Type B pancreatic cell (in vitro differentiated cells): Measurements from ENCODE around the gene NDUFA9. TPM values are rescaled to one million over a fixed set of nuclear protein-coding genes. Genes with fewer than 3 reads are reported as not detected.

Experiments
- DNase-seq: peaks from one replicate; pipeline ENCODE4 v3.0.0; 2021; ENCODE audit warnings: mixed read lengths; ENCODE audit not compliant: unreplicated experiment; ENCODE audit errors: extremely low spot score
- H3K27ac Mint-ChIP-seq: 2 replicates; pipeline ENCODE4 v1.8.0; 2021; ENCODE audit warnings: mild to moderate bottlenecking, mixed read lengths
- H3K27me3 Mint-ChIP-seq: 2 replicates; pipeline ENCODE4 v1.8.0; 2021; ENCODE audit warnings: mixed read lengths
- H3K36me3 Mint-ChIP-seq: 2 replicates; pipeline ENCODE4 v1.8.0; 2021; ENCODE audit warnings: mixed read lengths
- H3K4me1 Mint-ChIP-seq: one replicate; pipeline ENCODE4 v1.8.0; 2021; ENCODE audit warnings: mixed read lengths; ENCODE audit not compliant: unreplicated experiment
- H3K4me3 Mint-ChIP-seq: 2 replicates; pipeline ENCODE4 v1.8.0; 2021; ENCODE audit warnings: mild to moderate bottlenecking, mixed read lengths
- H3K9me3 Mint-ChIP-seq: 2 replicates; pipeline ENCODE4 v1.8.0; 2021; ENCODE audit warnings: mixed read lengths
- total RNA-seq: library from RNA; stranded (reverse); gene quantifications from 2 replicates; pipeline ENCODE4 v1.2.1, GENCODE V29; 2021; ENCODE audit warnings: low replicate concordance
- TF ChIP-seq, protein P1 (sequence below): fragments of 200-600 bp; sonication (generic); conservative IDR thresholded peaks from 2 replicates; pipeline ENCODE4 v1.5.0; 2021; ENCODE audit warnings: antibody characterized with exemption, mild to moderate bottlenecking

The NDUFA9 gene
- total RNA-seq, 1 donor from 2014 or later: 90.5 TPM

GRCh38 chr12:4653691-4654090 is 4.8 kb downstream of the NDUFA9 start:
- Mint-ChIP-seq H3K36me3 (peaks cover 20% of the 10 kb centered on the region), H3K4me3 (no peak overlapping the region), H3K27me3 (no peaks in the 10 kb centered on the region), H3K4me1 (no peaks in the 10 kb centered on the region), H3K27ac (no peak overlapping the region), H3K9me3 (no peaks in the 10 kb centered on the region)
- TF ChIP-seq, protein P1, sequence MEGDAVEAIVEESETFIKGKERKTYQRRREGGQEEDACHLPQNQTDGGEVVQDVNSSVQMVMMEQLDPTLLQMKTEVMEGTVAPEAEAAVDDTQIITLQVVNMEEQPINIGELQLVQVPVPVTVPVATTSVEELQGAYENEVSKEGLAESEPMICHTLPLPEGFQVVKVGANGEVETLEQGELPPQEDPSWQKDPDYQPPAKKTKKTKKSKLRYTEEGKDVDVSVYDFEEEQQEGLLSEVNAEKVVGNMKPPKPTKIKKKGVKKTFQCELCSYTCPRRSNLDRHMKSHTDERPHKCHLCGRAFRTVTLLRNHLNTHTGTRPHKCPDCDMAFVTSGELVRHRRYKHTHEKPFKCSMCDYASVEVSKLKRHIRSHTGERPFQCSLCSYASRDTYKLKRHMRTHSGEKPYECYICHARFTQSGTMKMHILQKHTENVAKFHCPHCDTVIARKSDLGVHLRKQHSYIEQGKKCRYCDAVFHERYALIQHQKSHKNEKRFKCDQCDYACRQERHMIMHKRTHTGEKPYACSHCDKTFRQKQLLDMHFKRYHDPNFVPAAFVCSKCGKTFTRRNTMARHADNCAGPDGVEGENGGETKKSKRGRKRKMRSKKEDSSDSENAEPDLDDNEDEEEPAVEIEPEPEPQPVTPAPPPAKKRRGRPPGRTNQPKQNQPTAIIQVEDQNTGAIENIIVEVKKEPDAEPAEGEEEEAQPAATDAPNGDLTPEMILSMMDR: no peak
- no peak for DNase-seq

GRCh38 chr12:4663971-4664505 is 15.1 kb downstream of the NDUFA9 start:
- DNase-seq: no peak
- TF ChIP-seq, protein P1: no peak
- Mint-ChIP-seq H3K27me3 (no peaks in the 10 kb centered on the region), H3K4me1 (no peaks in the 10 kb centered on the region), H3K9me3 (no peaks in the 10 kb centered on the region), H3K36me3 (peaks cover 48% of the 10 kb centered on the region), H3K27ac (no peak overlapping the region), H3K4me3 (no peak overlapping the region)

GRCh38 chr12:4665236-4665635 is 16.3 kb downstream of the NDUFA9 start:
- H3K27me3 Mint-ChIP-seq: no peaks in the 10 kb centered on the region
- H3K4me1 Mint-ChIP-seq: no peaks in the 10 kb centered on the region
- peaks cover 59% of the 10 kb centered on the region for H3K36me3 Mint-ChIP-seq
- TF ChIP-seq, protein P1: no peak
- no peaks in the 10 kb centered on the region for H3K9me3 Mint-ChIP-seq
- H3K27ac Mint-ChIP-seq: no peak overlapping the region
- DNase-seq: no peak
- H3K4me3 Mint-ChIP-seq: no peak overlapping the region

GRCh38 chr12:4679711-4680110 is 30.8 kb downstream of the NDUFA9 start:
- H3K27me3 Mint-ChIP-seq: no peaks in the 10 kb centered on the region
- H3K4me3 Mint-ChIP-seq: no peak overlapping the region
- H3K27ac Mint-ChIP-seq: no peak overlapping the region
- TF ChIP-seq, protein P1: no peak
- H3K4me1 Mint-ChIP-seq: no peaks in the 10 kb centered on the region
- DNase-seq: no peak
- H3K9me3 Mint-ChIP-seq: no peaks in the 10 kb centered on the region
- peaks cover 61% of the 10 kb centered on the region for H3K36me3 Mint-ChIP-seq

DNA sequence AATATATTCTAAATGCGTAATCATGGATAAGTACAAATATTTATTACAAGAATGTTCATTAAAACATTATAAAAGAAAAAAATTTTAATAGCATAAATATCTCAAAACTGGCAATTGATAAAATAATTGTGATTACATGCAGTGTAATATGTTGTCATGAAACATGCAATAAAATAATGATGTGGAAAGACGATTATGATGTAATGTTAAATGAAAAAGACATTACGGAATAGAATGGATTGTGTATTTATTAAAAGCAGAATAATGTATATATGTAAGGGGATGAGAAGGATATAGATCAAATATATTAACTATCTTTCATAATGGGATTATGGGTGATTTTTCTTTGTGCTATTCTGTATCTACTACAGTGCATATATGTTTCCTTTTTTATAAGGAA is 32.8 kb downstream of the NDUFA9 start:
- no peak overlapping the region for H3K27ac Mint-ChIP-seq
- H3K36me3 Mint-ChIP-seq: peaks cover 63% of the 10 kb centered on the region
- no peaks in the 10 kb centered on the region for H3K27me3 Mint-ChIP-seq
- no peaks in the 10 kb centered on the region for H3K4me1 Mint-ChIP-seq
- no peaks in the 10 kb centered on the region for H3K9me3 Mint-ChIP-seq
- H3K4me3 Mint-ChIP-seq: no peak overlapping the region
- DNase-seq: no peak
- TF ChIP-seq, protein P1: no peak

- no peak for DNase-seq
- H3K27ac Mint-ChIP-seq: no peak overlapping the region
- TF ChIP-seq, protein P1: no peak
- peaks cover 51% of the 10 kb centered on the region for H3K36me3 Mint-ChIP-seq
- no peaks in the 10 kb centered on the region for H3K9me3 Mint-ChIP-seq
- H3K4me3 Mint-ChIP-seq: no peak overlapping the region
- H3K4me1 Mint-ChIP-seq: no peaks in the 10 kb centered on the region
- H3K27me3 Mint-ChIP-seq: no peaks in the 10 kb centered on the region
Observed at GRCh38 chr12:4685317-4685716, 36.4 kb downstream of the NDUFA9 start.
